ENCODE measurements around the gene DEXI. TPM values are rescaled to one million over a fixed set of nuclear protein-coding genes. Genes with fewer than 3 reads are reported as not detected.
"Not testable (repeated sequence)": the region's sequence is repeated elsewhere in the genome, so short reads cannot be mapped to it uniquely, and the experiment has no call there.

The DEXI gene
- total and polyA plus RNA-seq, 2 experiments from 2014 or later = 92.1 to 115 TPM

- Histone ChIP-seq H3K27me3 (no peaks in the 10 kb centered on the region), H3K9me3 (ENCODE audit: low read depth) (no peaks in the 10 kb centered on the region), H3K4me1 (ENCODE audit: low read depth) (peaks cover 4% of the 10 kb centered on the region), H3K4me3 (no peak overlapping the region), H3K36me3 (no peaks in the 10 kb centered on the region), H3K27ac (no peak overlapping the region)
- TF ChIP-seq, protein P1, sequence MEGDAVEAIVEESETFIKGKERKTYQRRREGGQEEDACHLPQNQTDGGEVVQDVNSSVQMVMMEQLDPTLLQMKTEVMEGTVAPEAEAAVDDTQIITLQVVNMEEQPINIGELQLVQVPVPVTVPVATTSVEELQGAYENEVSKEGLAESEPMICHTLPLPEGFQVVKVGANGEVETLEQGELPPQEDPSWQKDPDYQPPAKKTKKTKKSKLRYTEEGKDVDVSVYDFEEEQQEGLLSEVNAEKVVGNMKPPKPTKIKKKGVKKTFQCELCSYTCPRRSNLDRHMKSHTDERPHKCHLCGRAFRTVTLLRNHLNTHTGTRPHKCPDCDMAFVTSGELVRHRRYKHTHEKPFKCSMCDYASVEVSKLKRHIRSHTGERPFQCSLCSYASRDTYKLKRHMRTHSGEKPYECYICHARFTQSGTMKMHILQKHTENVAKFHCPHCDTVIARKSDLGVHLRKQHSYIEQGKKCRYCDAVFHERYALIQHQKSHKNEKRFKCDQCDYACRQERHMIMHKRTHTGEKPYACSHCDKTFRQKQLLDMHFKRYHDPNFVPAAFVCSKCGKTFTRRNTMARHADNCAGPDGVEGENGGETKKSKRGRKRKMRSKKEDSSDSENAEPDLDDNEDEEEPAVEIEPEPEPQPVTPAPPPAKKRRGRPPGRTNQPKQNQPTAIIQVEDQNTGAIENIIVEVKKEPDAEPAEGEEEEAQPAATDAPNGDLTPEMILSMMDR (IDR thresholded peaks at IDR 0.05; ENCODE audit: low read depth, low read length) = no peak
- DNase-seq (ENCODE audit: low read depth in 1 of 2, low spot score in 1 of 2) = no peak
These were observed 26.2 kb upstream of the DEXI start for GRCh38 chr16:10968498-10968897.

- peak in 1 of 2 donors; percentile 60 for DNase-seq (ENCODE audit: low read depth in 1 of 2, low spot score in 1 of 2)
- no peaks in the 10 kb centered on the region for H3K27me3 ChIP-seq
These were observed 25.7 kb upstream of the DEXI start for GRCh38 chr16:10967986-10968385.

GRCh38 chr16:10966559-10966958 lies 24.3 kb upstream of the DEXI start:
- not testable (repeated sequence) for H3K9me3 ChIP-seq (ENCODE audit: low read depth); H3K4me1 ChIP-seq (ENCODE audit: low read depth); H3K27ac ChIP-seq; DNase-seq (ENCODE audit: low read depth in 1 of 2, low spot score in 1 of 2); H3K4me3 ChIP-seq; H3K27me3 ChIP-seq; H3K36me3 ChIP-seq

More at GRCh38 chr16:10967986-10968385, 25.7 kb upstream of the DEXI start:
- Histone ChIP-seq H3K36me3 (no peaks in the 10 kb centered on the region), H3K9me3 (ENCODE audit: low read depth) (no peaks in the 10 kb centered on the region), H3K27ac (no peak overlapping the region), H3K4me3 (no peak overlapping the region), H3K4me1 (ENCODE audit: low read depth) (peaks cover 4% of the 10 kb centered on the region)
- TF ChIP-seq, protein P1 (IDR thresholded peaks at IDR 0.05; ENCODE audit: low read depth, low read length) = no peak

- Histone ChIP-seq H3K27ac (no peak overlapping the region), H3K4me1 (ENCODE audit: low read depth) (peaks cover 4% of the 10 kb centered on the region), H3K4me3 (no peak overlapping the region), H3K27me3 (no peaks in the 10 kb centered on the region), H3K9me3 (ENCODE audit: low read depth) (no peaks in the 10 kb centered on the region), H3K36me3 (no peaks in the 10 kb centered on the region)
- DNase-seq (ENCODE audit: low read depth in 1 of 2, low spot score in 1 of 2) = no peak
- TF ChIP-seq, protein P1 (IDR thresholded peaks at IDR 0.05; ENCODE audit: low read depth, low read length) = no peak
These were observed 23.9 kb upstream of the DEXI start for GRCh38 chr16:10966129-10966528.

DNA sequence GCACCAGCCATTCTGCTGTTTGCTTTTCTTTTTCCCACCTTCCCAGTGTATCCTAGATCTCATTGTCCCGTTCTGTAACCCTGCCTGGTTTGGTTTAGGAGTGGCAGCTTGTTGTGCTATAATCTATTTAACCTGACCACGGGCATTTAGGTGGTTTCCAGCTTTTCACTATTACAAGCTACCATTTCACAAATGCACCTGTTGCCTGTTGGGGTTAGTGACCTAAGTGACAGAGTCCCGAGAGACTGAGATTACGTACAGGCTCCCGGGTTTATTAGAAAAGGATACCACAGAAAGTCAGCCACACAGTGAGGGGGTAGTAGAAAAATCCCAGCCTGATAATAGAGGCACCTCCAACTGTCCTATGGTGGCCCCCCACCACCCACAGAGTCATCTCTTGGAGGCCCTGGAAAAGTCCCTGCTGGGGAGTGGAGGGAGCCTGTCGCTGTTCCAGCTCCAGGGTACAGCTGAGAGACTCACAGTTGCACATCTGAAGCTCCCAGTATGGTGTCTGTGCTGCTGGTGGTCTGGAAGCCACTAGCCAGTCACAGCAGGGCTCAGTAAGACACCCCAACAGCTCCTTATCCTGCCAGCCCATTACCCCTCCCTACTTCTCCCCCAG lies 23.3 kb upstream of the DEXI start:
- no peaks in the 10 kb centered on the region for H3K27me3 ChIP-seq
- TF ChIP-seq, protein P1 (IDR thresholded peaks at IDR 0.05; ENCODE audit: low read depth, low read length) = no peak
- H3K9me3 ChIP-seq (ENCODE audit: low read depth) = no peaks in the 10 kb centered on the region
- no peaks in the 10 kb centered on the region for H3K36me3 ChIP-seq
- H3K4me3 ChIP-seq = no peak overlapping the region
- H3K4me1 ChIP-seq (ENCODE audit: low read depth) = peaks cover 8% of the 10 kb centered on the region
- DNase-seq (ENCODE audit: low read depth in 1 of 2, low spot score in 1 of 2) = no peak
- no peak overlapping the region for H3K27ac ChIP-seq

GRCh38 chr16:10964891-10965326 lies 22.6 kb upstream of the DEXI start:
- DNase-seq (ENCODE audit: low read depth in 1 of 2, low spot score in 1 of 2) = no peak
- H3K27ac ChIP-seq = no peak overlapping the region
- H3K4me1 ChIP-seq (ENCODE audit: low read depth) = peaks cover 9% of the 10 kb centered on the region
- no peaks in the 10 kb centered on the region for H3K9me3 ChIP-seq (ENCODE audit: low read depth)
- H3K4me3 ChIP-seq = no peak overlapping the region
- H3K36me3 ChIP-seq = no peaks in the 10 kb centered on the region
- H3K27me3 ChIP-seq = no peaks in the 10 kb centered on the region
- TF ChIP-seq, protein P1 (IDR thresholded peaks at IDR 0.05; ENCODE audit: low read depth, low read length) = no peak
